ENCODE results near the gene DNHD1. TPM values are rescaled to one million over a fixed set of nuclear protein-coding genes. Genes with fewer than 3 reads are reported as not detected.
A peak's percentile ranks its signal among the peaks of the same experiment; 100 is the strongest.

Gene DNHD1
- total and polyA plus RNA-seq, 2 of the 13 experiments (the other 11 are each of a cell fraction or from before 2014, with no cell fraction given), result 2.7 to 9.3 TPM

DNA sequence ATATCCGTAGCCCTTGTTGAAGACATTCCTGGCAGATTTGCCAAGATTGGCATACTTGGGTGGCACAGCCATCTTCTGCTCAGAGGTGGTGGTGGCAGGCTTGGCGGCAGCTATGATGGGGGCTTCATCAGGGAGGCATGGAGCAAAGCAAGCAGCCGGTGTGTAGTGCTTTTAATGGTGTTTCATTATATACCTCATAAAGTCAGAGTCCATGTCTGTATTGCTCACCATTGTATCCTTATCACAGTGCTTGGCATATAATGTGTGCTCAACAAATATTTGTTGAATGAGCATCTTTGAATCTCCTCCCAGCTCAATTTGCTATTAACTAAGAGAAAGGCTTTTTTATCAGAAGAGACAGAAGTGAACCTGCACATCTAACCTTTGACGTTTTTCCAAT, 7.8 kb upstream of the DNHD1 start:
- ATAC-seq, result peak; percentile 88
- H3K4me3 ChIP-seq (replicated peaks in 1 of 3; ENCODE audit: insufficient read depth in 1 of 3, low read depth in 2 of 3, low read length in 3 of 3), result no peak overlapping the region
- H4K20me1 ChIP-seq (ENCODE audit: insufficient read depth, low read length), result no peaks in the 10 kb centered on the region; the same call in 1 of the 2 replicates
- no peak overlapping the region for H3K27ac ChIP-seq (ENCODE audit: extremely low read length, insufficient read depth, low read length)
- no peak overlapping the region for H3K9ac ChIP-seq (ENCODE audit: insufficient read depth, low read depth, low read length)
- H3K4me1 ChIP-seq (ENCODE audit: insufficient read depth, low read length), result peaks cover 57% of the 10 kb centered on the region
- H3K4me2 ChIP-seq (ENCODE audit: low read depth, low read length), result peak overlapping the region; percentile 13; the same call in 1 of the 2 replicates
- ChIA-PET POLR2A (interaction anchor here (0.6 to 2.1 kb wide), 4 partner anchors 8 to 110 kb away, joined by 3 to 13 read pairs (median 8); partner anchors contain the start of genes ARFIP2 and TIMM10B), CTCF (ENCODE audit: low intra/inter-chr PET ratio, low total read pairs) (no interaction called here)
- H3K9me3 ChIP-seq (ENCODE audit: low read length), result no peaks in the 10 kb centered on the region
- 49% methylated on average over 4 of the region's 4 CpGs for WGBS (ENCODE audit: low lambda C conversion rate)
- H2AFZ ChIP-seq (ENCODE audit: low read length), result no peak overlapping the region
- H3K36me3 ChIP-seq (replicated peaks in 1 of 2; ENCODE audit: control insufficient read depth in 1 of 2, insufficient read depth in 2 of 2, low read length in 2 of 2), result peaks cover 2 to 11% of the 10 kb centered on the region in 2 experiments
- FAIRE-seq, result peak; percentile 34
- no peaks in the 10 kb centered on the region for H3K27me3 ChIP-seq (ENCODE audit: control insufficient read depth in 1 of 2, insufficient read depth in 2 of 2, low read length in 2 of 2)
- in situ Hi-C loops (cut with HindIII; ENCODE audit: extremely low pct_ligation_motif_present, low pct_unique_long_range_greater_than_20kb), result loop anchor here (10.0 kb wide), 1 partner anchor 115 kb away; the partner anchor contains the start of genes ILK and RRP8
- no peaks in the 10 kb centered on the region for H3K79me2 ChIP-seq (ENCODE audit: insufficient read depth, low read length)
- intact Hi-C loops (cut with micrococcal nuclease; ENCODE audit: unreplicated experiment), result loop anchor here (10.0 kb wide), 1 partner anchor 255 kb away; the partner anchor contains the start of genes CNGA4 and FHIP1B
- peak; percentile 69 for DNase-seq (ENCODE audit: low spot score)
- BruUV-seq (replicated peaks), result no TSS peak
- TF ChIP-seq NFATC3 (CRISPR knock-in tag; IDR thresholded peaks at IDR 0.05) (no peak), PAWR (CRISPR knock-in tag; IDR thresholded peaks at IDR 0.05; ENCODE audit: borderline replicate concordance) (no peak), JUND (CRISPR knock-in tag; IDR thresholded peaks at IDR 0.05) (no peak), ZNF33B (CRISPR knock-in tag; IDR thresholded peaks at IDR 0.05) (no peak), ZNF615 (CRISPR knock-in tag; IDR thresholded peaks at IDR 0.05; ENCODE audit: borderline replicate concordance) (no peak), CBX1 (IDR thresholded peaks at IDR 0.05; ENCODE audit: low read depth) (no peak), ZNF619 (CRISPR knock-in tag; IDR thresholded peaks at IDR 0.05) (no peak)
- TF ChIP-seq, protein P1, sequence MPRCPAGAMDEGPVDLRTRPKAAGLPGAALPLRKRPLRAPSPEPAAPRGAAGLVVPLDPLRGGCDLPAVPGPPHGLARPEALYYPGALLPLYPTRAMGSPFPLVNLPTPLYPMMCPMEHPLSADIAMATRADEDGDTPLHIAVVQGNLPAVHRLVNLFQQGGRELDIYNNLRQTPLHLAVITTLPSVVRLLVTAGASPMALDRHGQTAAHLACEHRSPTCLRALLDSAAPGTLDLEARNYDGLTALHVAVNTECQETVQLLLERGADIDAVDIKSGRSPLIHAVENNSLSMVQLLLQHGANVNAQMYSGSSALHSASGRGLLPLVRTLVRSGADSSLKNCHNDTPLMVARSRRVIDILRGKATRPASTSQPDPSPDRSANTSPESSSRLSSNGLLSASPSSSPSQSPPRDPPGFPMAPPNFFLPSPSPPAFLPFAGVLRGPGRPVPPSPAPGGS (CRISPR knock-in tag; IDR thresholded peaks at IDR 0.05), result no peak
- TF ChIP-seq, protein P2, sequence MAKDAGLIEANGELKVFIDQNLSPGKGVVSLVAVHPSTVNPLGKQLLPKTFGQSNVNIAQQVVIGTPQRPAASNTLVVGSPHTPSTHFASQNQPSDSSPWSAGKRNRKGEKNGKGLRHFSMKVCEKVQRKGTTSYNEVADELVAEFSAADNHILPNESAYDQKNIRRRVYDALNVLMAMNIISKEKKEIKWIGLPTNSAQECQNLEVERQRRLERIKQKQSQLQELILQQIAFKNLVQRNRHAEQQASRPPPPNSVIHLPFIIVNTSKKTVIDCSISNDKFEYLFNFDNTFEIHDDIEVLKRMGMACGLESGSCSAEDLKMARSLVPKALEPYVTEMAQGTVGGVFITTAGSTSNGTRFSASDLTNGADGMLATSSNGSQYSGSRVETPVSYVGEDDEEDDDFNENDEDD (CRISPR knock-in tag; IDR thresholded peaks at IDR 0.05; ENCODE audit: borderline replicate concordance), result no peak
- TF ChIP-seq, protein P3, sequence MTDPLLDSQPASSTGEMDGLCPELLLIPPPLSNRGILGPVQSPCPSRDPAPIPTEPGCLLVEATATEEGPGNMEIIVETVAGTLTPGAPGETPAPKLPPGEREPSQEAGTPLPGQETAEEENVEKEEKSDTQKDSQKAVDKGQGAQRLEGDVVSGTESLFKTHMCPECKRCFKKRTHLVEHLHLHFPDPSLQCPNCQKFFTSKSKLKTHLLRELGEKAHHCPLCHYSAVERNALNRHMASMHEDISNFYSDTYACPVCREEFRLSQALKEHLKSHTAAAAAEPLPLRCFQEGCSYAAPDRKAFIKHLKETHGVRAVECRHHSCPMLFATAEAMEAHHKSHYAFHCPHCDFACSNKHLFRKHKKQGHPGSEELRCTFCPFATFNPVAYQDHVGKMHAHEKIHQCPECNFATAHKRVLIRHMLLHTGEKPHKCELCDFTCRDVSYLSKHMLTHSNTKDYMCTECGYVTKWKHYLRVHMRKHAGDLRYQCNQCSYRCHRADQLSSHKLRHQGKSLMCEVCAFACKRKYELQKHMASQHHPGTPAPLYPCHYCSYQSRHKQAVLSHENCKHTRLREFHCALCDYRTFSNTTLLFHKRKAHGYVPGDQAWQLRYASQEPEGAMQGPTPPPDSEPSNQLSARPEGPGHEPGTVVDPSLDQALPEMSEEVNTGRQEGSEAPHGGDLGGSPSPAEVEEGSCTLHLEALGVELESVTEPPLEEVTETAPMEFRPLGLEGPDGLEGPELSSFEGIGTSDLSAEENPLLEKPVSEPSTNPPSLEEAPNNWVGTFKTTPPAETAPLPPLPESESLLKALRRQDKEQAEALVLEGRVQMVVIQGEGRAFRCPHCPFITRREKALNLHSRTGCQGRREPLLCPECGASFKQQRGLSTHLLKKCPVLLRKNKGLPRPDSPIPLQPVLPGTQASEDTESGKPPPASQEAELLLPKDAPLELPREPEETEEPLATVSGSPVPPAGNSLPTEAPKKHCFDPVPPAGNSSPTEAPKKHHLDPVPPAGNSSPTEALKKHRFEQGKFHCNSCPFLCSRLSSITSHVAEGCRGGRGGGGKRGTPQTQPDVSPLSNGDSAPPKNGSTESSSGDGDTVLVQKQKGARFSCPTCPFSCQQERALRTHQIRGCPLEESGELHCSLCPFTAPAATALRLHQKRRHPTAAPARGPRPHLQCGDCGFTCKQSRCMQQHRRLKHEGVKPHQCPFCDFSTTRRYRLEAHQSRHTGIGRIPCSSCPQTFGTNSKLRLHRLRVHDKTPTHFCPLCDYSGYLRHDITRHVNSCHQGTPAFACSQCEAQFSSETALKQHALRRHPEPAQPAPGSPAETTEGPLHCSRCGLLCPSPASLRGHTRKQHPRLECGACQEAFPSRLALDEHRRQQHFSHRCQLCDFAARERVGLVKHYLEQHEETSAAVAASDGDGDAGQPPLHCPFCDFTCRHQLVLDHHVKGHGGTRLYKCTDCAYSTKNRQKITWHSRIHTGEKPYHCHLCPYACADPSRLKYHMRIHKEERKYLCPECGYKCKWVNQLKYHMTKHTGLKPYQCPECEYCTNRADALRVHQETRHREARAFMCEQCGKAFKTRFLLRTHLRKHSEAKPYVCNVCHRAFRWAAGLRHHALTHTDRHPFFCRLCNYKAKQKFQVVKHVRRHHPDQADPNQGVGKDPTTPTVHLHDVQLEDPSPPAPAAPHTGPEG (CRISPR knock-in tag; IDR thresholded peaks at IDR 0.05), result no peak
- TF ChIP-seq, protein P4, sequence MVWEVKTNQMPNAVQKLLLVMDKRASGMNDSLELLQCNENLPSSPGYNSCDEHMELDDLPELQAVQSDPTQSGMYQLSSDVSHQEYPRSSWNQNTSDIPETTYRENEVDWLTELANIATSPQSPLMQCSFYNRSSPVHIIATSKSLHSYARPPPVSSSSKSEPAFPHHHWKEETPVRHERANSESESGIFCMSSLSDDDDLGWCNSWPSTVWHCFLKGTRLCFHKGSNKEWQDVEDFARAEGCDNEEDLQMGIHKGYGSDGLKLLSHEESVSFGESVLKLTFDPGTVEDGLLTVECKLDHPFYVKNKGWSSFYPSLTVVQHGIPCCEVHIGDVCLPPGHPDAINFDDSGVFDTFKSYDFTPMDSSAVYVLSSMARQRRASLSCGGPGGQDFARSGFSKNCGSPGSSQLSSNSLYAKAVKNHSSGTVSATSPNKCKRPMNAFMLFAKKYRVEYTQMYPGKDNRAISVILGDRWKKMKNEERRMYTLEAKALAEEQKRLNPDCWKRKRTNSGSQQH (CRISPR knock-in tag; IDR thresholded peaks at IDR 0.05; ENCODE audit: low read depth), result no peak
- TF ChIP-seq, protein P5, sequence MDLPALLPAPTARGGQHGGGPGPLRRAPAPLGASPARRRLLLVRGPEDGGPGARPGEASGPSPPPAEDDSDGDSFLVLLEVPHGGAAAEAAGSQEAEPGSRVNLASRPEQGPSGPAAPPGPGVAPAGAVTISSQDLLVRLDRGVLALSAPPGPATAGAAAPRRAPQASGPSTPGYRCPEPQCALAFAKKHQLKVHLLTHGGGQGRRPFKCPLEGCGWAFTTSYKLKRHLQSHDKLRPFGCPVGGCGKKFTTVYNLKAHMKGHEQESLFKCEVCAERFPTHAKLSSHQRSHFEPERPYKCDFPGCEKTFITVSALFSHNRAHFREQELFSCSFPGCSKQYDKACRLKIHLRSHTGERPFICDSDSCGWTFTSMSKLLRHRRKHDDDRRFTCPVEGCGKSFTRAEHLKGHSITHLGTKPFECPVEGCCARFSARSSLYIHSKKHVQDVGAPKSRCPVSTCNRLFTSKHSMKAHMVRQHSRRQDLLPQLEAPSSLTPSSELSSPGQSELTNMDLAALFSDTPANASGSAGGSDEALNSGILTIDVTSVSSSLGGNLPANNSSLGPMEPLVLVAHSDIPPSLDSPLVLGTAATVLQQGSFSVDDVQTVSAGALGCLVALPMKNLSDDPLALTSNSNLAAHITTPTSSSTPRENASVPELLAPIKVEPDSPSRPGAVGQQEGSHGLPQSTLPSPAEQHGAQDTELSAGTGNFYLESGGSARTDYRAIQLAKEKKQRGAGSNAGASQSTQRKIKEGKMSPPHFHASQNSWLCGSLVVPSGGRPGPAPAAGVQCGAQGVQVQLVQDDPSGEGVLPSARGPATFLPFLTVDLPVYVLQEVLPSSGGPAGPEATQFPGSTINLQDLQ (CRISPR knock-in tag; IDR thresholded peaks at IDR 0.05), result no peak

Measured in HepG2 (cell line).